GM18519 (cell line): ENCODE data around the gene TRPV2.
"Not testable (repeated sequence)": the region's sequence is repeated elsewhere in the genome, so short reads cannot be mapped to it uniquely, and the experiment has no call there.

Source experiments
- ATAC-seq: cut with Tn5 transposase; IDR thresholded peaks from one replicate; pipeline ENCODE4 v1.9.1; 2021; ENCODE audit warnings: mild to moderate bottlenecking, moderate library complexity; ENCODE audit not compliant: unreplicated experiment, low FRiP score

TRPV2 gene

GRCh38 chr17:16403847-16404246 is 11.5 kb upstream of the TRPV2 start:
- ATAC-seq: not testable (repeated sequence)

DNA sequence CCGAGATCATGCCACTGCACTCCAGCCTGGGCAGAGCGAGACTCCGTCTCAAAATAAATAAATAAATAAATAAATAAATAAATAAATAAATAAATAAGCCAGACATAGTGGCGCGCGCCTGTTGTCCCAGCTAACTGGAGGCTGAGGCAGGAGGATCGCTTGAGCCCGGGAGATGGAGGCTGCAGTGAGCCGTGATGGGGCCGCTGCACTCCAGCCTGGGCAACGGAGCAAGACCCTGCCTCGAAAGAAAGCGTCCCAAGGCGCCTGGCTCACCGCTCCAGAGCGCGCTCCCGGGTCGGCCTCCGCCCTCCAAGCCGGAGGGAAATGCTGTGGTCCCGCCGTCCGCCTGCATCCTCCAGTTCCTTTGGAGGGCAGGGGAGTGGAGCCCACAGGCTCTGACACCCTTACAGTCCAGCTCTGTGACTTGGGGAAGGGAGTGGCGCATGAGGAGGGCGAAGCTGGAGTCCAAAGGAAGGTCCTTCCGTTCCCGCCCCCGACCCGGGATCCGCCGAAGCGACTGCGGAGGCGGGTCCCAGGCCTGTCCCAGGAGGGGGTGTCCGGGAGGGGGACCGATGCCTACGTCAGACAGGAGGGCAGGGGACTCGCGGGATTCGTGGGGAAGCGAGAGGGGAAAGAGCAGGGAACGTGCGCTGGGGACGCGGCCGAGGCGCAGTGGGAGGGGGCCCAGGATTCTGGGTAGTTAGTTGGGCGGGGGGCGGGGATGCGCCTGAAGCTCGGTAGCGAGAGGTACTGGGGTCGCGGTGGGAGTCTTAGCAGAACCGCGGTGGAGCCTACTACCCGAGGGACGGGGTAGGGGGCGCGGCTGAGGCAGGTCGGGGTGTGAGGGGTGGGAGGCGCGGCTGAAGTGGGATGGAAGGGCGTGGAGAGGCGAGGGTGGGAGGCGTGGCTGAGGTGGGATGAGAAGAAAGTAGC is 8.4 kb upstream of the TRPV2 start:
- no peak for ATAC-seq

GRCh38 chr17:16407911-16408588 is 7.3 kb upstream of the TRPV2 start:
- peak; percentile 75 for ATAC-seq

DNA sequence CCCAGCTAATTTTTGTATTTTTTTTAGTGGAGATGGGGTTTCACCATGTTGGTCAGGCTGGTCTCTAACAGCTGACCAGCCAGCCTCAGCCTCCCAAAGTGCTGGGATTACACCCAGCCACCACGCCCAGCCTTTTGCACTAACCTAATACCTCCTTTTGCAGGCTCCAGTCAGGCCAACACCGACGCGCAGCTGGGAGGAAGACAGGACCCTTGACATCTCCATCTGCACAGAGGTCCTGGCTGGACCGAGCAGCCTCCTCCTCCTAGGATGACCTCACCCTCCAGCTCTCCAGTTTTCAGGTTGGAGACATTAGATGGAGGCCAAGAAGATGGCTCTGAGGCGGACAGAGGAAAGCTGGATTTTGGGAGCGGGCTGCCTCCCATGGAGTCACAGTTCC is 2.0 kb downstream of the TRPV2 start:
- no peak for ATAC-seq

DNA sequence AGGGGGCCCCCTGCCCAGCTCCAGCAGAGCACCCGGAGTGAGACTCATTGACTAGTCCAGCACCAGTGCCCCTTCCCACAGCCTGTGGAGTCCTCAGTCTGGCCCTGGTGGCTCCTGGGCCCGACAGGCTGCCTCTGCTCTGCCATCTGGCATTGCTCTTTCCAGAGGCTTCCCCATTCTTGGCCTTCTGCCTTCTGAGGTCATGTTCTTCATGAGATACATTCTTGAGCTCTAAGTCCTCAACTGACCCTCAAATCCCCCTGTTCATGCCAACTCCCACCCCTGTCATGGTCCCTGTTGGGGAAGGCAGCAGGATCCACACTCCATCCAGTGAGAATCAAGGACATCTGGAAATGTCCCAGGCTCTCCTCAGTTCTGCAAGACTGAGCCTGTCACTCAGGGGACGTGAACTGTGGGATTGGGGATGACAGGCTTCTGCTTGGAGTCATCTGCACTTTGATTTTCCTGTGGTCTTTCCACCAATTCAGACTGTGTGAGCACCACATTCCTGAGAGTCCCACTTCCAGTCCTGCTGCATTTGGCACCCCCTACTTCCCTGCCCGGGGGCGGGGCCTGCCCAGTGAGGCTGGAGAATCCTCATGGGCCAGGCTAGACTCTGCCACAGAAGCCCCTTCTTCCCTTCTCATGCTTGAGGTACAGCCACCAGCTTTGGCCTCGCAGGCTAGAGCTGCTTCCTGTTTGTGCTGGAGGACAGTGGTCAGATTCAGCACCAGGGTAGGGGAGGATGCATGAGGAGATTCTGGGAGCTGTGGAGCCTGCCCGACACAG is 2.7 kb downstream of the TRPV2 start:
- no peak for ATAC-seq

- ATAC-seq: no peak
Observed at GRCh38 chr17:16418685-16419068, 3.3 kb downstream of the TRPV2 start.

- ATAC-seq: no peak
Observed at GRCh38 chr17:16419074-16419928, 3.9 kb downstream of the TRPV2 start.

GRCh38 chr17:16419929-16420271 is 4.5 kb downstream of the TRPV2 start:
- no peak for ATAC-seq

GRCh38 chr17:16422416-16422815 is 7.0 kb downstream of the TRPV2 start:
- ATAC-seq: no peak

DNA sequence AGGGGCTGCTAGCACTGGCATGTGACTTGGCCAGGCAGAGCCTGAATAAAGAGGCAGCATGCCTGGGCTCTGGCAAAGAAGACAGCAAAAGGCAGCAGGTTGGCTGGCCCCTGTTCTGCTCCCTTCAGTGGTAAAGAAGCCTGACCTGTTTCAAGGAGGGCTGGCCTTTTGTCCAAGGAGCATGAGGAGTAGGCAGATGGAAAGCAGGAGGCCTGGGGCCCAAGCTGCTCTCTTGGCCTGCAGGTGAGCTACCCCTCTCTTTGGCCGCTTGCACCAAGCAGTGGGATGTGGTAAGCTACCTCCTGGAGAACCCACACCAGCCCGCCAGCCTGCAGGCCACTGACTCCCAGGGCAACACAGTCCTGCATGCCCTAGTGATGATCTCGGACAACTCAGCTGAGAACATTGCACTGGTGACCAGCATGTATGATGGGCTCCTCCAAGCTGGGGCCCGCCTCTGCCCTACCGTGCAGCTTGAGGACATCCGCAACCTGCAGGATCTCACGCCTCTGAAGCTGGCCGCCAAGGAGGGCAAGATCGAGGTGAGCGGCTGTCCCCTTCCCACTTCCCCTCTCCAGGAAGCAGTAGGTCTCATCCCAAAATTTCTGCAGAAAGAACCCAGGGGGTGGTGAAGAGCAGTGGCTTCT is 8.0 kb downstream of the TRPV2 start:
- ATAC-seq: no peak

GRCh38 chr17:16425202-16425601 is 9.8 kb downstream of the TRPV2 start:
- ATAC-seq: no peak

GRCh38 chr17:16425698-16426659 is 10.6 kb downstream of the TRPV2 start:
- no peak for ATAC-seq

DNA sequence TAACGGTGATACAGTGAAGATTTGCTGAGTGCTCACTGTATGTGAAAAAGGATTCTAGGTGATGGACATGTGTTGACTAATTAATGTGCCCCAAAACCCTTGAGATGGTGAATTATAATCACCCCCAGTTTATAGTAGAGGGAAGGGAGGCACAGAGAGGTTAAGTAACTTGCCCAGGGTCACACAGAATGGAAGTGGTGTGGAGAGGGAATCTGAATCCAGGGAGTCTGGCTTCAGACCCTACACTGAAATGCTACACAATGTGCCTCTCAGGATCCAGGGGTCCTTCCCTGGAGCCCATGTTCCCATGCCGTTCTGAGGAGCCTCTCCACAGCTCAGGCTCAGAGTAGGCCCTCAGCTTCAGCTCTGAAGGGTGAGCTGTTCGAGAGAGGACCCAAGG is 11.6 kb downstream of the TRPV2 start:
- ATAC-seq: no peak

DNA sequence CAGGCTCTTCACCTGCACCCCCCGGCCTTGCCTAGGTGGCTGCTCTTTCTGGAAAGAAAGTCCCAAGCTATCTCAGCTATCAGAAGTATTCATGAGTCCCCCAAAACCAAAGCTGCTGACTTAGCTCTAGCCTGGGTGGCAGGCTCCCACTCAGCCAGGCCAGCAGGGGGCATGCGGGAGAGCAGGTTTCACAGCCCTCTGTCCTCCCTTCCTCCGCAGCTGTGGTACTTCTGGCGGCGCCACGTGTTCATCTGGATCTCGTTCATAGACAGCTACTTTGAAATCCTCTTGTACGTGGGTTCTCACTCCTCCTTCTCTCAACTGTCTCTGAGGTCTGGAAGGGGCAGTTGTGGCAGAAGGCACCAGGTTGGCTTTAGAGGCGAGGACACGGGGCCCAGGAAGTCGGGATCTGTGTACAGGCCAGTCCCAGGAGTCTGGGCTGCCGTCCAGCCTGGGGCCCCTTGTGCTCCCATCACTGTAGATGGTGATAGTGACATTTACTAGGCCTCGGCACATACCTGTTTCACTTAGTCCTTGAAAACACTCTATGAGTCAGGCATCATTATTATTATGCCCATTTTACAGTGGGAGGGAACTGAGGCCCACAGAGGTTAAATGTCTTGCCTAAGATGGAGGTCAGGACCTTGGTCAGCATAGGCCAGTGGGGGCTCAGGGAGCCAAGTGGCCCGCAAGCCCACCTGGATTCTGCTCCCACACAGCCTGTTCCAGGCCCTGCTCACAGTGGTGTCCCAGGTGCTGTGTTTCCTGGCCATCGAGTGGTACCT is 12.9 kb downstream of the TRPV2 start:
- no peak for ATAC-seq

DNA sequence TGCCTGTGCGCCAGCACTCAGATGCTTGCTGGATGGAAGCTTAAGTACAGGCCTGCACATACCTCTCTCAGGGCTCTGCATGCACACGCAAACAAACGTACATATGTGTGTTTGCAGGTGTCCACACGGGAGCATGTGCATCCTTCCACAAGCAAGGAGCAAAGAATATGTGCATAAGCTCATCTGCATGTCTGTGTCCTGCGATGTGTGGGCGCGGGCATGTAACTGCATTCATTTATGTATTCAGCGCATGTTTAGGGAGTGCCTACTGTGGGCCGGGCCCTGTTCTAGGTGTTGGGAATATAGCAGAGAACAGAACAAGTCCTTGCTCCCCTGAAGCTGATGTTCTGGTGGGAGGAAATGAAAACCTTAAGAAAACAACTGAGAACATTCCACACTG is 13.7 kb downstream of the TRPV2 start:
- ATAC-seq: no peak

DNA sequence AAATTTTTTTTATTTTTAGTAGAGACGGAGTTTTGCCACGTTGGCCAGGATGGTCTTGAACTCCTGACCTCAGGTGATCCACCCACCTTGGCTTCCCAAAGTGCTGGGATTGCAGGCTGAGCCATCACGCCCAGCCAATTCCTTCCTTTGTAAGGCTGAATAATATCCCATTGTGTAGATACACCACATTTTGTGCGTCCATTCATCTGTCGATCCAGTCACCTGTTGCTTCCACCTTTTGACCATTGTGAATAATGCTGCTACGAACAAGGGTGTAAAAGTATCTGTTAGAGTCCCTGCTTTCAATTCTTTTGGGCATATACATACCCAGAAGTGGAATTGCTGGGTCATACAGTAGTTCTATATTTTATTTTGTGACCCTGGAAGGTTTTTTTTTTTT is 15.3 kb downstream of the TRPV2 start:
- no peak for ATAC-seq

DNA sequence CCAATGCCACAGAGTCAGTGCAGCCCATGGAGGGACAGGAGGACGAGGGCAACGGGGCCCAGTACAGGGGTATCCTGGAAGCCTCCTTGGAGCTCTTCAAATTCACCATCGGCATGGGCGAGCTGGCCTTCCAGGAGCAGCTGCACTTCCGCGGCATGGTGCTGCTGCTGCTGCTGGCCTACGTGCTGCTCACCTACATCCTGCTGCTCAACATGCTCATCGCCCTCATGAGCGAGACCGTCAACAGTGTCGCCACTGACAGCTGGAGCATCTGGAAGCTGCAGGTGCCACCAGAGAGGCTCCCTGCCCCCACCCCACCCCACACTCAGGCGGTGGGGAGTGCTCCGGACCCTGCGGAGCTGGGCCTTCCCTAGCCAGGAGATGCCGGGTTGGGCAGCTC is 16.6 kb downstream of the TRPV2 start:
- ATAC-seq: no peak

DNA sequence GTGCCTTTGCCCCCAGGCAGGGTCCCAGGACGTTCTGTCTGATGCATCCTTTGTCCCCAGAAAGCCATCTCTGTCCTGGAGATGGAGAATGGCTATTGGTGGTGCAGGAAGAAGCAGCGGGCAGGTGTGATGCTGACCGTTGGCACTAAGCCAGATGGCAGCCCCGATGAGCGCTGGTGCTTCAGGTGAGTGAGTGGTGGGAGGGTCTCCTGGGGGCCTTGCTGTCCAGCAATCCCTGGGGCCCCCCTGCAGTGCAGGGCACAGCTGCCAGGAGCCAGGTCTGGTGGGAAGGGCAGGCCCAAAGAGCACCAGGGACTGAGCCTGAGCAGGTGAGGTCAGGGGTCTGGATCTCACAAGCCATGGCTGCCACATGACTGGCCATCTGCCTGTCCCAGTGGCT is 18.1 kb downstream of the TRPV2 start:
- ATAC-seq: no peak
